ENCODE measurements around the gene TMEM53.

TMEM53 gene

GRCh38 chr1:44646261-44647110 lies 27.8 kb downstream of the TMEM53 start:
- DNase-seq (ENCODE audit: low read depth): no peak

DNA sequence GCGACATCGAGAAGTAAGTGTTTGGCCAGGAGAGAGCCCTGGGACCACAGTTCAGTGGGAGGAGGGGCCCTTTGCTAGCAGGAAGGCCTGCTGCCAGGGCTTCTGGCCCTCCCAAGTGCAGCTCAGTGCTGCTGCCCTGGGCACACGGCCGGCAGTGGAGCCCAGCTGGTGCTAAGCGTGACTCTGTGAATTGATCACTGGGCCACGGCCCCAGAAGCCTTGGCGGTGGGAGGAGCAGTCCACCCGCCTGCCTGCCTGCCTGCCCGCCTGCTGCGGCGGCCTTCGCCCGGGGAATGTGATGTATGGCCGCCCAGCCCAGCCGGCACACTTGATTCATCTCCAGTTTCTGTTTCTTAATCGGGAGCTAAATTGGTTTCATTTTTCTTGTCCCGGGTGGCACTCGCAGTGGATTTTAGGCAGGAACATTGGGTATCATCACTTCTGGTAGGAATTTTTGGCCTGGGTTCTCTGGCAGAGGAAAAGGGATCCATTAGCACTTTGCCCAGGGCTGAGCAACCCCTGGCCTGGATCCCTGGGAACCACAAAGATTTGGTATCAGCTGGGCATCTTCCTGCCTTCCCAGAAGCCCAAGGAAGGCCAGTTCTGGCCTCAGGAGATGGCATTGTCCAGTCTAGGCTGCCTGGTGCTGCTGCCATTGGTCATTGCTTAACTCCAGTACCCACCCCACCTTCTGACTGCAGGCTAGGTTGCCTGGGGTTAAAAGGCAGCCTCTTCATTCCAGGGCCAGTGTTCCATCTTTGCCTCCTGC lies 28.6 kb downstream of the TMEM53 start:
- DNase-seq (ENCODE audit: low read depth): no peak

DNA sequence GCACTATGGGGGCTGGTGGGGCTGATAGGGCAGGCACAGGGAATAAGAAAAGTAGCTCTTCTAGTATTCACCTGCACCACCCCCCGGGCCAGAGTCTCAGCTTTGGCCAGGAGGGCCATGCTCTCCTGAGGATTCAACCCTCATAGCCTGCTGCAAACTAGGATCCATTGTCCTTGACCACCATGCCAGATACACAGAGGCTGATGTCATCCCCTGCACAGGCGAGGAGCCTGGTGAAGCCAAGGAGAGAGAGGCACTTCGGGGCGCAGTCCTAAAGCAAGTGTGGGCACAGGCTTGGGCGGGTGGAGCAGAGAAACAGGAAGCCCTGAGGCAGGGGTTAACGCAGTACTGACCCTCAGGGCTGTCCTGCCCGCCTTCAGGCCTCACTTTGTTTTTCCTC lies 29.5 kb downstream of the TMEM53 start:
- DNase-seq (ENCODE audit: low read depth): no peak

GRCh38 chr1:44643721-44644334 lies 30.5 kb downstream of the TMEM53 start:
- DNase-seq (ENCODE audit: low read depth): no peak

DNA sequence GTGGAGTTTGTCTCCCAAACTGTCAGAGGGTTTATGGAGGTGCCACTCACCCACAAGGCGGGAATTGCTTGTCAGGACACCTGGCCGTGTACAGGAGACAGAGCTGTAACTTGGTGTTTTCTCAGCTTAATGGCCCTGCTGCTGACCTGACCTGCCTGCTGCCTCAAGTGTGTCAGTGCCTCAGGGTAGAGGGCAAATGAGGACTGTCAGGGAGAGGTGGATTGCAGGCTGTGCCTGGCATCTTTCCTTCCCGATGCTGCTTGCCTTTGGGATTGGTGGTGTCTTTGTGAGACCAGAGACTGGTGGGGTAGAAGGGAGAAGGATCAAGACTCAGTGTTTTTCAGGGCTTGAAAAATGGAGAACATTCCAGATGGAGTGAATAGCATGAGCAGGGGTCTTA lies 31.4 kb downstream of the TMEM53 start:
- no peak for DNase-seq (ENCODE audit: low read depth)

DNA sequence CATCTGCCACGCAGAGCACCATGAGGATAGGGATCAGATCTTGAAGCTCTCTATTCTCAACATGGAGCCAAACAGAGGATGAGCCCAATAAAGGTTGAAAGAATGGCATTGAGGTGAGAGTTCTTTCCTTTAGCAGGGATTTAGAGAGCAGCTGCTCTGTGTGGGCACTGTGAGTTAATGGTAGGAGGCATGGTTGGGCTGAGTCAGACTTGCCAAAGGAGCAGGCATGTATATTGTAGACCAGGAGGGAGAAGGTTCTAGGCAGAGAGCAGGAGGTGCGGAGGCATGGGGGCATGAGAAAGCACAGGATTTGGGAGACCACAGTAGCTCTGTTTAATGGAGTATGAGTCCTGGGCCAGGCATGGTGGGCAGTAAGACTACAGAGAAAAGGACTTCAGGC lies 32.0 kb downstream of the TMEM53 start:
- DNase-seq (ENCODE audit: low read depth): no peak

DNA sequence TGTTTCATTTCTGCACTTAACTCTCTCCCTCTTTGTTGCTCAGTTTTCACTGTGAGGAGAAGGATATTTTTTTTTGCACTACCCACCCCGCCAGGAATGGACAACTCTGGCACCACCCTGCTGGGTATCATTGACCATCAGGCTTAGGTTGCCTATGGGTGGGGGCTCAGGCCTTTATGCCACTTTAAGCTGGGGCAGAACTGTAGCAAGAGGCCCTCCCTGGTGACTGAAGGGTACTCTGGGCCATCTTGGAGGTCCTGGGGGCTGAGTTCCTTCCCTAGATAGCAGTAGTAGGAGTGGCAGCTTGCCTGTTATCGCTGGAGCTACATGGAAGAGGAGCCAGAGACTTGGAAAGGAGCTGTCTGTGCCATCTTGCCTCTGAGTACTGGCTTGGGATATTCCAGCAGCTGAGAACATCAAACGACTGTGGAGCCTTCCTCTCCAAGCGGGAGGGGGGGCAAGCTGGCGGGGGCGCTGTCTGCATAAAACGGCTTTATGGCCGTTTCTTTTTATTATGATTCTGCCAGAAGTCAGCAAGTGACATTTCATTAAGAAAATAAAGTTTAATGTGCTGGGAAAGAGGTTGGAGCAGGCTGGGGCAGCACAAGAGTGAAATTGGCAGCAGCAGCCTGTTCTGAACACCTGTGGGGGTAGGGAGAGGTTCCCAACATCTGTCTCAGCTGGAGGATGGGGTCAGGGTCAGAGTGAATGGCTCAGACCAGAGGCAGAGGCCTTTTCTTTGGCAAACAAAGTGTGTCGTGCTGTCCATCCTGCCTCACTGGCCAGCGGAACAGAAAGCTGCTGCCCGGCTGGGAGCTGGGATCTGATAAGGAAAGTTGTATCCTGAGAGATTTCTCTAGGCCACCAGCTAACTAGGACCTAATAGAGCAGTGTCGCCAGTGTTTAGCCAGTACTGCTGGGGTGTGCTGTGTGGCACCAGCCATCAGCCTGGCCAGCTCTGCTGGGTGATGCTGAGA lies 32.9 kb downstream of the TMEM53 start:
- no peak for DNase-seq (ENCODE audit: low read depth)

DNA sequence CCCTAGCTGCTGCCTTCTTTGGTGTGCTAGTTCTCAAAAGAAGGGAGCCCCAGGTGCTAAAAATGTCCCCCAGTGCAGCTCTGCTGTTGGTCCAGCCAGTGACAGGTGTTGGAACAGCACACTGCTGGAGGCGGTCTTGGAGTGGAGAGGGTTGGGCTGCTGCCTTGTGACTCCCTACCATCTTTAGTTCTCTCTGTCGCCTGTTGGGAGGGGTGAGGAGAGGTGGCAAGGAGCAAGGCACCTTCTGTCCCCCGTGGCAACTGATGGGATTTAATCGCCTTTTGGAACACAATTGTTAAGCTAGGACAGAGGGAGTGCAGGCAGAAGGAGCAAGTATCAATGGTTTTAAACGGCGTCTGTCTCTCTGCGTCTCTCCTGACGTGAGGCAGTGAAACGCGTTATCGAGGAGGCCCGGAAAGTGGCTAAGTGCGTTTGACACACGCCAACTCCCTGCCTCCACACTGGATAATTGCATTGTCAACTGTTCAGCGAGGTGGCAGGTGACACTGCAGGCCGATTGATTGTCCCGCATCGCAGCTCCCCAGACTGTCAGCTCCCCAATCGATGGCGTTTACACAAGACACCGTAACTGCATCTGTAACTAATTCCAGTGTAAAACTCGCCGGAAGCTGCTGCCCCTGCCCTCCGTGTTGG lies 34.0 kb downstream of the TMEM53 start:
- no peak for DNase-seq (ENCODE audit: low read depth)

- DNase-seq (ENCODE audit: low read depth): no peak
These were observed 36.4 kb downstream of the TMEM53 start for GRCh38 chr1:44637702-44638411.

- DNase-seq (ENCODE audit: low read depth): peak; percentile 68
These were observed 37.3 kb downstream of the TMEM53 start for GRCh38 chr1:44636688-44637598.

DNA sequence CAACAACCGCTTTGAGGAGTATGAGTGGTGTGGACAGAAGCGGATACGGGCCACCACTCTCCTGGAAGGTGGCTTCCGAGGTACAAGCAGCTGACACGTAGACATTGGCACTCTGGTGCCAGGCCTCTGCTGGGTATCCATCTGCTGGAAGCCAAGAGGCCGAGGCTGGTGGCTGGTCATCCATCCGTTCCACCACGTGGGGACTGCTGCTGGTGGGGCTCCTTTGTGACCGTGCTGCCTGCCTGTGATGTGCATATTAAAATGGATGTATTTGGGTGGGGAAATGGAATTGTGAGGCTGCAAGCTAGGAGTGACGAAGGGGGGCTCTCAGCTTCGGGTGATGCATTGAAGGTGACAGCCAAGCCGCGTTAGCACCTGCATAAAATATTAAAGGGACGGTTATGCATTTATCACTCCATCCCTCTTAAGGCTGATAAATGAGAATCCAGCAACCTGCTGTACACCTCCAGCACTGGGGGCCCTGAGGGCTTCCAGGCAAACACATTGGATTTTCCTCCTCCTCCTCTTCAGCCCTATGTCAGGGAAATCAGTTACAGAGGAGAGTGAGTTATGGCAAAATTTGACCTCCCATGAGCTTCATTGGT lies 38.1 kb downstream of the TMEM53 start:
- DNase-seq (ENCODE audit: low read depth): no peak

GRCh38 chr1:44635439-44635838 lies 38.8 kb downstream of the TMEM53 start:
- DNase-seq (ENCODE audit: low read depth): no peak

- DNase-seq (ENCODE audit: low read depth): no peak
These were observed 39.6 kb downstream of the TMEM53 start for GRCh38 chr1:44634606-44635189.

DNA sequence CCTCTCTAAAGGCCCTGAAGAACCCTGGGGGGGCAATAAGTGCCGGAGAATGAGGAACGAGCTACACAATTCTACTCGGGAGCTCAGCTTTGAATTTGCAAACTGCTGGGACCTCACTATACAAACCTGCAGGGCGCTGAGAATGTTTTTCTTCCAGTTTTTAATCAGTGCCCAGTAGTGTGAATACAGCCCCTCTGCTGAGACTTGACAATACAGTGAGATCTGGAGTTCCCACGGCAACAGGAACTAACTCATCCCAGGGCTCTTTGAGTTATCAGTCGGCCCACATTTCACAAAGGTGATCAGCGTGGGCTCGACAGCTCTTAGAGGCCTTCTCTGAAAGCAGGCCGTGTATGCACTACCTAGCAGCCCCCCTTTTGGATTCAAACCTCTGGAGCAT lies 41.7 kb downstream of the TMEM53 start:
- peak; percentile 47 for DNase-seq (ENCODE audit: low read depth)

- DNase-seq (ENCODE audit: low read depth): peak; percentile 91
These were observed 42.4 kb downstream of the TMEM53 start for GRCh38 chr1:44631647-44632539.

DNA sequence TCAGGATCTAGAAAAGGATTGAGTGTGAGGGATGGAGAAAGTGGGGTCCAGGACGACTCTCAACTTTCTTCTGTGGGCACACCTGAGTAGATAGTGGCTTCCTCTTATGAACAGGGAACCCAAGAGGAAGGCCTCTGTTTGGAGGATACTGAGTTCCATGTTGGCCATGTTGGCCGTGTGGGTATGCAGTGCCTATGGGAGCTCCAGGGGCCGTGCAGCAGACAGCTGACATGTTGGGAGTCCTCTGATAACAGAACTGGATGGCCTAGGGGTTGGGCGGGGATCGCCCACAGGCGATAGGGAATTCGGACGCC lies 43.0 kb downstream of the TMEM53 start:
- DNase-seq (ENCODE audit: low read depth): no peak

DNA sequence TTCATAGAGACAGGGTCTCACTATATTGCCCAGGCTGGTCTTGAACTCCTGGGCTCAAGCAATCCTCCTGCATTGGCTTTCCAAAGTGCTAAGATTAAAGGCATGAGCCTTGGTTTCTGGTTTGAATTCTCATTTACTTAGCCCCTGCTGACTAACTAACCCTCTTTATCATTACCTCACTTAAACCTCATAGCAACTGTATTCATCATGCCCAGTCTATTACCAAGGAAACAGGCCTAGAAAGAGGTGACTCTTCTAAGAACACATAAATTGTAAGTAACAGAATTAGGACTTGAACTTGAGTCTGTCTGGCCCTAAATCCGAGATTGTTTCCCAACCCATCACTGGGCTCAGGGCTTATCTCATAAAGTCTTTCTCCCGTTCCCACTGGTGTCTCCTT lies 44.2 kb downstream of the TMEM53 start:
- peak; percentile 86 for DNase-seq (ENCODE audit: low read depth)
